Choroid plexus epithelial cell (primary cell): ENCODE data around the gene H1-8.

Experiments used
- DNase-seq: peaks from one replicate; pipeline ENCODE4 v3.0.0-alpha.2; 2010; ENCODE audit warnings: low read depth
- H3K4me3 ChIP-seq: 2 replicates; pipeline ENCODE4 v1.5.1; 2011; ENCODE audit warnings: low read depth, mild to moderate bottlenecking, control low read depth, low read length, moderate library complexity
- CTCF ChIP-seq: conservative IDR thresholded peaks from 2 replicates; pipeline ENCODE4 v1.5.1; 2011; ENCODE audit warnings: low read depth, mild to moderate bottlenecking, control low read depth, inconsistent platforms, low read length, moderate library complexity

H1-8 gene

GRCh38 chr3:129554356-129555152 is 11.6 kb downstream of the H1-8 start:
- no peak overlapping the region for H3K4me3 ChIP-seq
- TF ChIP-seq CTCF = no peak
- DNase-seq = peak; percentile 54

GRCh38 chr3:129555153-129555550 is 12.2 kb downstream of the H1-8 start:
- no peak for TF ChIP-seq CTCF
- DNase-seq = no peak
- H3K4me3 ChIP-seq = no peak overlapping the region

GRCh38 chr3:129555616-129556357 is 12.8 kb downstream of the H1-8 start:
- TF ChIP-seq CTCF = no peak
- H3K4me3 ChIP-seq = no peak overlapping the region

DNA sequence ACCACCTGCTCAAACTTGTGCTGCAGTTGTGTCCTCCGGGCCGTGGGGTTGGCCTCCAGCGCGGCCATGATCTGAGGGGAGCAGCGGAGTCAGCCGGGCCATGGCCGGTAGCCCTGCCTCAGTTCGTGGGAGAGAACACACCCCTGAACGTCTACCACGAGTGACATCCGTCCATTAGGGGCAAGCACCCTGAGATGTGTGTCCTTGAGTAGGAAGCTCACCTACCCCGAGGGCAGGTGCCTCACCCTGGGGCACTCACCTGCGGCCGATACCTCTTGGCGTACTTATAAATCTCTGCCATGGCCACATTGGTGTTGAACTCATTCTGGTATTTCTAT is 13.4 kb downstream of the H1-8 start:
- no peak for DNase-seq
- no peak overlapping the region for H3K4me3 ChIP-seq
- no peak for TF ChIP-seq CTCF

More at GRCh38 chr3:129555616-129556357, 12.8 kb downstream of the H1-8 start:
- DNase-seq = peak; percentile 63

GRCh38 chr3:129556890-129557547 is 14.0 kb downstream of the H1-8 start:
- TF ChIP-seq CTCF = no peak
- DNase-seq = no peak
- no peak overlapping the region for H3K4me3 ChIP-seq

DNA sequence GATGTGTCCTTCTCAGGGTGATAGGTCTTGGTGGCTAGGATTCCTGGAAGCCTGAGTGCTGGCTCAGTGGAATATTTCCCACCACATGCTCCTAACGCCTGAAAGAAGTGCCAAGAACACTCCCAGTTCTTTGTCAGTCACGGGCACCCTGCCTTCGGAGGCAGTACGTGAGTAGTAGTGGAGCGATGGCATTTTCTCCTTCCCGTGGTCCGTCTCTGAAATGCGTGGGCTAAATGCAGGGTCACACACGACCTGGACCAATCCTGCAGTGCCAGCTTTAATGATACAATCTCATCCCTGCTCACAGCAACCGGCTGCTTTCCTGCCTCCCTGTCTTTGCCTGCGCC is 14.5 kb downstream of the H1-8 start:
- no peak for DNase-seq
- TF ChIP-seq CTCF = no peak
- no peak overlapping the region for H3K4me3 ChIP-seq
